ENCODE measurements around the gene FSHR.

The FSHR gene, protein sequence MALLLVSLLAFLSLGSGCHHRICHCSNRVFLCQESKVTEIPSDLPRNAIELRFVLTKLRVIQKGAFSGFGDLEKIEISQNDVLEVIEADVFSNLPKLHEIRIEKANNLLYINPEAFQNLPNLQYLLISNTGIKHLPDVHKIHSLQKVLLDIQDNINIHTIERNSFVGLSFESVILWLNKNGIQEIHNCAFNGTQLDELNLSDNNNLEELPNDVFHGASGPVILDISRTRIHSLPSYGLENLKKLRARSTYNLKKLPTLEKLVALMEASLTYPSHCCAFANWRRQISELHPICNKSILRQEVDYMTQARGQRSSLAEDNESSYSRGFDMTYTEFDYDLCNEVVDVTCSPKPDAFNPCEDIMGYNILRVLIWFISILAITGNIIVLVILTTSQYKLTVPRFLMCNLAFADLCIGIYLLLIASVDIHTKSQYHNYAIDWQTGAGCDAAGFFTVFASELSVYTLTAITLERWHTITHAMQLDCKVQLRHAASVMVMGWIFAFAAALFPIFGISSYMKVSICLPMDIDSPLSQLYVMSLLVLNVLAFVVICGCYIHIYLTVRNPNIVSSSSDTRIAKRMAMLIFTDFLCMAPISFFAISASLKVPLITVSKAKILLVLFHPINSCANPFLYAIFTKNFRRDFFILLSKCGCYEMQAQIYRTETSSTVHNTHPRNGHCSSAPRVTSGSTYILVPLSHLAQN

DNA sequence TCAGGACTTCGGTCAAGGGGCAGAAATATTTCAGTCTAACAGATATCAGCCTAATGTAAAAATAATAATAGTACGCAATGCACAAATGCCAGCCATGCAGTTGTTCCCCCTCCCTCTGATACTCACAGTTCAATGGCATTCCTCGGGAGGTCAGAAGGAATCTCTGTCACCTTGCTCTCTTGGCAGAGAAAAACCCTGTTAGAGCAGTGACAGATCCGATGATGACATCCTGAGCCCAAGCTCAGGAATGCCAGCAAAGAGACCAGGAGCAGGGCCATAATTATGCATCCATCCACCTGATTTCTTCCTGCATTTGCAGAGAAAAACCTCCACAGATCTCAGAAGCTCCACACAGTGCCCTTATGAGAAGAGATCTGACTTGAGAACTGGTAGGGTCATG, at the start of gene FSHR:
Gene FSHR, minus strand, starts transcription at position 376 of the 400 bp plus-strand sequence. Its CDS starts 98 bp downstream, at position 278.
- TF ChIP-seq GLIS3 (CRISPR knock-in tag; IDR thresholded peaks at IDR 0.05) (no peak), SNAI2 (CRISPR knock-in tag; IDR thresholded peaks at IDR 0.05) (no peak), BACH2 (CRISPR knock-in tag; IDR thresholded peaks at IDR 0.05; ENCODE audit: borderline replicate concordance) (no peak)
- TF ChIP-seq, protein P1, sequence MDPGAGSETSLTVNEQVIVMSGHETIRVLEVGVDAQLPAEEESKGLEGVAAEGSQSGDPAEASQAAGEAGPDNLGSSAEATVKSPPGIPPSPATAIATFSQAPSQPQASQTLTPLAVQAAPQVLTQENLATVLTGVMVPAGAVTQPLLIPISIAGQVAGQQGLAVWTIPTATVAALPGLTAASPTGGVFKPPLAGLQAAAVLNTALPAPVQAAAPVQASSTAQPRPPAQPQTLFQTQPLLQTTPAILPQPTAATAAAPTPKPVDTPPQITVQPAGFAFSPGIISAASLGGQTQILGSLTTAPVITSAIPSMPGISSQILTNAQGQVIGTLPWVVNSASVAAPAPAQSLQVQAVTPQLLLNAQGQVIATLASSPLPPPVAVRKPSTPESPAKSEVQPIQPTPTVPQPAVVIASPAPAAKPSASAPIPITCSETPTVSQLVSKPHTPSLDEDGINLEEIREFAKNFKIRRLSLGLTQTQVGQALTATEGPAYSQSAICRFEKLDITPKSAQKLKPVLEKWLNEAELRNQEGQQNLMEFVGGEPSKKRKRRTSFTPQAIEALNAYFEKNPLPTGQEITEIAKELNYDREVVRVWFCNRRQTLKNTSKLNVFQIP (CRISPR knock-in tag; IDR thresholded peaks at IDR 0.05; ENCODE audit: borderline replicate concordance, low read depth): no peak
- no peak for ATAC-seq

DNA sequence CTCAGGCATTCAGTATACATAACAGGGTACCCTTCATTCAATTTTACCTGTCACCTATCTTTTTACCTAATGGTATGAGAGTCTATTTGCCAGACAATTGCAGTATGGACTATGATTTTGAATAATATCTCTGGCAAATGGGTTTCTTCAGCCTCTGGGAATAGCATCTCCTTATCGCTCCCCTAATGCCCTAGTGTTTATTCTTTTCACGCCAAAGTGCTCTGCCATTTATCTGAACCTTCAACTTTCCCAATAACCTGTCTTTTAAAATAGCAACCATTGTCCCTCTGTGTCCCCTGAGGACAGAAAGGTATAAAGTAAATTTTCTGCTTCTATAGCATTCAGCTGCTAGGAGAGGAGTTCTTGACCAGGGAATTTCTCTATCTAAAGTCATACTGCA, 45.0 kb upstream of the FSHR start:
- no peak for TF ChIP-seq SNAI2 (CRISPR knock-in tag; IDR thresholded peaks at IDR 0.05)
- TF ChIP-seq, protein P2, sequence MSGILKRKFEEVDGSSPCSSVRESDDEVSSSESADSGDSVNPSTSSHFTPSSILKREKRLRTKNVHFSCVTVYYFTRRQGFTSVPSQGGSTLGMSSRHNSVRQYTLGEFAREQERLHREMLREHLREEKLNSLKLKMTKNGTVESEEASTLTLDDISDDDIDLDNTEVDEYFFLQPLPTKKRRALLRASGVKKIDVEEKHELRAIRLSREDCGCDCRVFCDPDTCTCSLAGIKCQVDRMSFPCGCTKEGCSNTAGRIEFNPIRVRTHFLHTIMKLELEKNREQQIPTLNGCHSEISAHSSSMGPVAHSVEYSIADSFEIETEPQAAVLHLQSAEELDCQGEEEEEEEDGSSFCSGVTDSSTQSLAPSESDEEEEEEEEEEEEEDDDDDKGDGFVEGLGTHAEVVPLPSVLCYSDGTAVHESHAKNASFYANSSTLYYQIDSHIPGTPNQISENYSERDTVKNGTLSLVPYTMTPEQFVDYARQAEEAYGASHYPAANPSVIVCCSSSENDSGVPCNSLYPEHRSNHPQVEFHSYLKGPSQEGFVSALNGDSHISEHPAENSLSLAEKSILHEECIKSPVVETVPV (CRISPR knock-in tag; IDR thresholded peaks at IDR 0.05): no peak
- TF ChIP-seq ZNF70 (CRISPR knock-in tag; IDR thresholded peaks at IDR 0.05): no peak
- TF ChIP-seq, protein P1 (CRISPR knock-in tag; IDR thresholded peaks at IDR 0.05; ENCODE audit: borderline replicate concordance, low read depth): no peak
- no peak for TF ChIP-seq BACH2 (CRISPR knock-in tag; IDR thresholded peaks at IDR 0.05; ENCODE audit: borderline replicate concordance)
- TF ChIP-seq, protein P3, sequence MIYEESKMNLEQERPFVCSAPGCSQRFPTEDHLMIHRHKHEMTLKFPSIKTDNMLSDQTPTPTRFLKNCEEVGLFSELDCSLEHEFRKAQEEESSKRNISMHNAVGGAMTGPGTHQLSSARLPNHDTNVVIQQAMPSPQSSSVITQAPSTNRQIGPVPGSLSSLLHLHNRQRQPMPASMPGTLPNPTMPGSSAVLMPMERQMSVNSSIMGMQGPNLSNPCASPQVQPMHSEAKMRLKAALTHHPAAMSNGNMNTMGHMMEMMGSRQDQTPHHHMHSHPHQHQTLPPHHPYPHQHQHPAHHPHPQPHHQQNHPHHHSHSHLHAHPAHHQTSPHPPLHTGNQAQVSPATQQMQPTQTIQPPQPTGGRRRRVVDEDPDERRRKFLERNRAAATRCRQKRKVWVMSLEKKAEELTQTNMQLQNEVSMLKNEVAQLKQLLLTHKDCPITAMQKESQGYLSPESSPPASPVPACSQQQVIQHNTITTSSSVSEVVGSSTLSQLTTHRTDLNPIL (CRISPR knock-in tag; IDR thresholded peaks at IDR 0.05; ENCODE audit: low read depth): no peak
- no peak for TF ChIP-seq ISL1 (CRISPR knock-in tag; IDR thresholded peaks at IDR 0.05)
- TF ChIP-seq ZC3H10 (CRISPR knock-in tag; IDR thresholded peaks at IDR 0.05): no peak
- ATAC-seq: no peak

DNA sequence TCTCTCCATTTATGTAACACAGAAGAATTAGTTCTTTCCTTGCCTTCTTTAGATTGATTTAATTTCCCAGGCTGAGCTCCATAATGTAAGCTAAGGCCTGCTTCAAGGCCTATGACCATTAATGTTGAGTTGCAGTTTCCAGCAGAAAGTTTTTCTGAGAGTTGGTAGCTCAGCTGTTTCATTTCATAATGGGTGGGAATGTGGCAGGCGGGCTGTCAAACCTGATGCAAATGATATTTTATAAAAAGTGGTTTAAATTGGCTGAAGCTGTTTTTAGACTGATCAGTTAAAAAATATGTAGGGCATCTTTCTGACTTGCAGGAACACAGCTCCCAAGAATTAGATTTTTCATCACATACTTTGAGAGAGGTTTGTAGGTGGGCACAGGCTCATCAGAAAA, 40.4 kb upstream of the FSHR start:
- TF ChIP-seq, protein P2 (CRISPR knock-in tag; IDR thresholded peaks at IDR 0.05): no peak
- TF ChIP-seq, protein P4, sequence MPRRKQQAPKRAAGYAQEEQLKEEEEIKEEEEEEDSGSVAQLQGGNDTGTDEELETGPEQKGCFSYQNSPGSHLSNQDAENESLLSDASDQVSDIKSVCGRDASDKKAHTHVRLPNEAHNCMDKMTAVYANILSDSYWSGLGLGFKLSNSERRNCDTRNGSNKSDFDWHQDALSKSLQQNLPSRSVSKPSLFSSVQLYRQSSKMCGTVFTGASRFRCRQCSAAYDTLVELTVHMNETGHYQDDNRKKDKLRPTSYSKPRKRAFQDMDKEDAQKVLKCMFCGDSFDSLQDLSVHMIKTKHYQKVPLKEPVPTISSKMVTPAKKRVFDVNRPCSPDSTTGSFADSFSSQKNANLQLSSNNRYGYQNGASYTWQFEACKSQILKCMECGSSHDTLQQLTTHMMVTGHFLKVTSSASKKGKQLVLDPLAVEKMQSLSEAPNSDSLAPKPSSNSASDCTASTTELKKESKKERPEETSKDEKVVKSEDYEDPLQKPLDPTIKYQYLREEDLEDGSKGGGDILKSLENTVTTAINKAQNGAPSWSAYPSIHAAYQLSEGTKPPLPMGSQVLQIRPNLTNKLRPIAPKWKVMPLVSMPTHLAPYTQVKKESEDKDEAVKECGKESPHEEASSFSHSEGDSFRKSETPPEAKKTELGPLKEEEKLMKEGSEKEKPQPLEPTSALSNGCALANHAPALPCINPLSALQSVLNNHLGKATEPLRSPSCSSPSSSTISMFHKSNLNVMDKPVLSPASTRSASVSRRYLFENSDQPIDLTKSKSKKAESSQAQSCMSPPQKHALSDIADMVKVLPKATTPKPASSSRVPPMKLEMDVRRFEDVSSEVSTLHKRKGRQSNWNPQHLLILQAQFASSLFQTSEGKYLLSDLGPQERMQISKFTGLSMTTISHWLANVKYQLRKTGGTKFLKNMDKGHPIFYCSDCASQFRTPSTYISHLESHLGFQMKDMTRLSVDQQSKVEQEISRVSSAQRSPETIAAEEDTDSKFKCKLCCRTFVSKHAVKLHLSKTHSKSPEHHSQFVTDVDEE (CRISPR knock-in tag; IDR thresholded peaks at IDR 0.05): no peak
- TF ChIP-seq GLIS3 (CRISPR knock-in tag; IDR thresholded peaks at IDR 0.05) (no peak), ZFP30 (CRISPR knock-in tag; IDR thresholded peaks at IDR 0.05) (no peak), TCF4 (CRISPR knock-in tag; IDR thresholded peaks at IDR 0.05; ENCODE audit: borderline replicate concordance) (no peak), ISL1 (CRISPR knock-in tag; IDR thresholded peaks at IDR 0.05) (no peak), TOX (CRISPR knock-in tag; IDR thresholded peaks at IDR 0.05; ENCODE audit: borderline replicate concordance) (no peak), ARNTL (CRISPR knock-in tag; IDR thresholded peaks at IDR 0.05; ENCODE audit: borderline replicate concordance, low read depth) (no peak)
- no peak for ATAC-seq

Data from SK-N-SH treated with all-trans-retinoic acid at 6 μM for 48 hours (cell line).